HK-2 (cell line): Measurements from ENCODE around the gene SMYD3.
"Not testable (repeated sequence)": the region's sequence is repeated elsewhere in the genome, so short reads cannot be mapped to it uniquely, and the experiment has no call there.

Experiments
- DNase-seq: peaks from one replicate; pipeline ENCODE4 v3.0.0-alpha.2; 2018; ENCODE audit not compliant: unreplicated experiment

The SMYD3 gene

GRCh38 chr1:245772325-245772724 is 734.8 kb downstream of the SMYD3 start:
- DNase-seq: no peak

- DNase-seq: peak; percentile 14
Observed at GRCh38 chr1:245771511-245772281, 735.4 kb downstream of the SMYD3 start.

GRCh38 chr1:245770156-245770555 is 736.9 kb downstream of the SMYD3 start:
- DNase-seq: no peak

GRCh38 chr1:245768596-245768995 is 738.5 kb downstream of the SMYD3 start:
- DNase-seq: no peak

- peak; percentile 56 for DNase-seq
Observed at GRCh38 chr1:245765230-245766000, 741.7 kb downstream of the SMYD3 start.

- DNase-seq: no peak
Observed at GRCh38 chr1:245763873-245764331, 743.2 kb downstream of the SMYD3 start.

- DNase-seq: no peak
Observed at GRCh38 chr1:245762396-245762910, 744.6 kb downstream of the SMYD3 start.

GRCh38 chr1:245760301-245760700 is 746.8 kb downstream of the SMYD3 start:
- DNase-seq: no peak

GRCh38 chr1:245754463-245754961 is 752.6 kb downstream of the SMYD3 start:
- DNase-seq: no peak

GRCh38 chr1:245753807-245754206 is 753.3 kb downstream of the SMYD3 start:
- no peak for DNase-seq

- no peak for DNase-seq
Observed at GRCh38 chr1:245752561-245752960, 754.5 kb downstream of the SMYD3 start.

GRCh38 chr1:245751726-245752470 is 755.2 kb downstream of the SMYD3 start:
- DNase-seq: no peak

GRCh38 chr1:245751116-245751515 is 756.0 kb downstream of the SMYD3 start:
- DNase-seq: no peak

GRCh38 chr1:245750261-245750660 is 756.8 kb downstream of the SMYD3 start:
- DNase-seq: no peak

GRCh38 chr1:245749053-245749452 is 758.0 kb downstream of the SMYD3 start:
- no peak for DNase-seq

- DNase-seq: no peak
Observed at GRCh38 chr1:245748646-245749045, 758.4 kb downstream of the SMYD3 start.

- DNase-seq: peak; percentile 60
Observed at GRCh38 chr1:245748240-245748639, 758.8 kb downstream of the SMYD3 start.

- peak; percentile 60 for DNase-seq
Observed at GRCh38 chr1:245742896-245743295, 764.2 kb downstream of the SMYD3 start.

GRCh38 chr1:245740336-245740735 is 766.7 kb downstream of the SMYD3 start:
- DNase-seq: not testable (repeated sequence)

- no peak for DNase-seq
Observed at GRCh38 chr1:245730801-245731200, 776.3 kb downstream of the SMYD3 start.

GRCh38 chr1:245728035-245728434 is 779.0 kb downstream of the SMYD3 start:
- not testable (repeated sequence) for DNase-seq

GRCh38 chr1:245721488-245721887 is 785.6 kb downstream of the SMYD3 start:
- DNase-seq: no peak
